ENCODE results near the gene GOLGA6C. TPM values are rescaled to one million over a fixed set of nuclear protein-coding genes. Genes with fewer than 3 reads are reported as not detected.
"Not testable (repeated sequence)": the region's sequence is repeated elsewhere in the genome, so short reads cannot be mapped to it uniquely, and the experiment has no call there.

The GOLGA6C gene, protein sequence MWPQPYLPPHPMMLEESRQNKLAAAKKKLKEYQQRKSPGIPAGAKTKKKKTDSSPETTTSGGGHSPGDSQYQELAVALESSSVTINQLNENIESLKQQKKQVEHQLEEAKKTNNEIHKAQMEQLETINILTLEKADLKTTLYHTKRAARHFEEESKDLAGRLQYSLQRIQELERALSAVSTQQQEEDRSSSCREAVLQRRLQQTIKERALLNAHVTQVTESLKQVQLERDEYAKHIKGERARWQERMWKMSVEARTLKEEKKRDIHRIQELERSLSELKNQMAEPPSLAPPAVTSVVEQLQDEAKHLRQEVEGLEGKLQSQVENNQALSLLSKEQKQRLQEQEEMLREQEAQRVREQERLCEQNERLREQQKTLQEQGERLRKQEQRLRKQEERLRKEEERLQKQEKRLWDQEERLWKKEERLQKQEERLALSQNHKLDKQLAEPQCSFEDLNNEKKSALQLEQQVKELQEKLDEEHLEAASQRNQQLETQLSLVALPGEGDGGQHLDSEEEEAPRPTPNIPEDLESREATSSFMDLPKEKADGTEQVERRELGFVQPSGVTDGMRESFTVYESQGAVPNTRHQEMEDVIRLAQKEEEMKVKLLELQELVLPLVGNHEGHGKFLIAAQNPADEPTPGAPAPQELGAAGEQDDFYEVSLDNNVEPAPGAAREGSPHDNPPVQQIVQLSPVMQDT
- polyA plus RNA-seq (not detected in 3 replicates), polyA minus RNA-seq (not detected in 3 replicates)
- polyA plus RNA-seq (2011; ENCODE audit: low read depth): not detected
- polyA plus RNA-seq (2011; cell fraction: cytosol; rRNA removed): not detected in 2 replicates
- polyA plus RNA-seq (2011; cell fraction: nucleus; rRNA removed): not detected in 2 replicates
- not detected in 2 replicates for polyA plus RNA-seq (2012; ENCODE audit: low replicate concordance)
- polyA minus RNA-seq (2011; cell fraction: cytosol; rRNA and poly(A)+ RNA removed): not detected
- polyA minus RNA-seq (2011; cell fraction: nucleus; rRNA and poly(A)+ RNA removed): not detected in 2 replicates

DNA sequence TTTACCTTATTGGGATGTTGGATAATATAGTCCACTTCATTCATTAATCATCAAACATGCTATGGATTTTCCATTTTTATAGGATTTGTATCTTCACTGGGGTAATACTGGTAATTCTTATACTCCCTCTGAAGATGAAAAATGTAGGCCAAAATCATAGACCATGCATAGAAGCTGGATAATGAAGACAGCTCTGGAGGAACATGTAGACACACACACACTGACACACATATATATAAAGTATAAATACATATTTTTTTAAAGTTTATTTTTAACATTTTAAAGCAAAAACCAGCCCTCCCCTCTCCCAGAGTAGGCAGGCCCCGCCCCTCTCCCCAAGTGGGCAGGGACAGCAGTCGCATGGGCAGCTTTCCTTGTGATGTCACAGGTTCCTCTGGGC lies at the start of gene GOLGA6C:
Gene GOLGA6C (plus strand): TSS at position 301 of the 400 bp plus-strand sequence. CDS start 265 bp downstream, outside the sequence.
- H3K36me3 ChIP-seq (ENCODE audit: control insufficient read depth in 2 of 2, extremely low read depth in 1 of 2, insufficient read depth in 2 of 2, low read length in 2 of 2); H2AFZ ChIP-seq (ENCODE audit: control insufficient read depth, low read length); H3K4me2 ChIP-seq (ENCODE audit: control insufficient read depth, extremely low read depth, insufficient read depth, low read depth, low read length); H3K9me3 ChIP-seq (ENCODE audit: control insufficient read depth, low read depth, low read length); H3K27me3 ChIP-seq (ENCODE audit: control insufficient read depth, extremely low read depth, insufficient read depth, low read length); H3K27ac ChIP-seq (ENCODE audit: control insufficient read depth, insufficient read depth, low read length); H3K4me3 ChIP-seq (ENCODE audit: control insufficient read depth in 2 of 3, extremely low read depth in 1 of 3, insufficient read depth in 2 of 3, low read depth in 1 of 3, low read length in 3 of 3); H3K9me1 ChIP-seq (ENCODE audit: control insufficient read depth, extremely low read depth, insufficient read depth, low read length); DNase-seq (ENCODE audit: low read depth, low spot score); H3K9ac ChIP-seq (ENCODE audit: control insufficient read depth, extremely low read depth, insufficient read depth, low read length); FAIRE-seq; H3K4me1 ChIP-seq (ENCODE audit: control insufficient read depth, extremely low read depth, insufficient read depth, low read length); dilution Hi-C loops (cut with MboI; ENCODE audit: extremely low pct_ligation_motif_present, low sequenced_read_pairs); H3K79me2 ChIP-seq (ENCODE audit: control insufficient read depth, insufficient read depth, low read length); H4K20me1 ChIP-seq (ENCODE audit: control insufficient read depth, extremely low read depth, insufficient read depth, low read length): not testable (repeated sequence)

DNA sequence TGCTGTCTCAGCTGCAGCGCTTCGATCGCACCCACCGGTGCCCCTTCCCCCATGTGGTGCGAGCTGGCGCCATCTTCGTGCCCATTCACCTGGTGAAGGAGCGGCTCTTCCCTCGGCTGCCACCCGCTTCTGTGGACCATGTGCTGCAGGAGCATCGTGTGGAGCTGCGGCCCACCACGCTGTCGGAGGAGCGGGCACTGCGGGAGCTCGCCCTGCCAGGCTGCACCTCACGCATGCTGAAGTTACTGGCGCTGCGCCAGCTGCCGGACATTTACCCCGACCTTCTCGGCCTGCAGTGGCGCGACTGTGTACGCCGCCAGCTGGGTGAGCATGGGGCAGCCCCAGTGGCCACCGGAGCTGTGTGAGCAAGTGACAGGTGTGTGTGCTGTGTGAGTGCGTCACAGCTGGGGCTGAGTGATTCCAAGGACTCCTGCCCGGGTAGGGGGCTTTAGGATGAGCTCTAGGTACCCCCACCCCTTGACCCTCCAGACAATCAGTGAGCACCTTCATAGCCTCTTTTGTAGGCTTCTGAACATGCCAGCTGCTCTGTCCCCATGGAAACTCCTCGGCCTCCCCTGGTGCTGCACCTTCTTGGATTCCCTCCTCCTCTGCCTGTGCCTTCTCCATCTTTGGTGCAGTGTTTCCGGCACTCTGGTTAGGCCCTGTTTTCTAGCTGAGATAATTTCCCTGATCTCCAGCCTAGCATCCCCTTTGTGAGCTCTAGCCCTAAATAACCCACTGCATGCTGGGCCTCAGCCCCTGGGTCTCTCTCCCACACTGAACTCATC lies 49.4 kb upstream of the GOLGA6C start:
- peaks cover 46 to 58% of the 10 kb centered on the region in 2 experiments for H3K36me3 ChIP-seq (ENCODE audit: control insufficient read depth in 2 of 2, extremely low read depth in 1 of 2, insufficient read depth in 2 of 2, low read length in 2 of 2)
- H3K27ac ChIP-seq (ENCODE audit: control insufficient read depth, insufficient read depth, low read length): no peak overlapping the region
- no peak overlapping the region for H3K4me3 ChIP-seq (ENCODE audit: control insufficient read depth in 2 of 3, extremely low read depth in 1 of 3, insufficient read depth in 2 of 3, low read depth in 1 of 3, low read length in 3 of 3)
- no peaks in the 10 kb centered on the region for H3K27me3 ChIP-seq (ENCODE audit: control insufficient read depth, extremely low read depth, insufficient read depth, low read length)
- no peak overlapping the region for H2AFZ ChIP-seq (ENCODE audit: control insufficient read depth, low read length)
- H3K79me2 ChIP-seq (ENCODE audit: control insufficient read depth, insufficient read depth, low read length): peaks cover 70% of the 10 kb centered on the region
- TF ChIP-seq CTCF (optimal IDR thresholded peaks at IDR 0.05 in 1 of 3, IDR thresholded peaks at IDR 0.05 in 1 of 3, conservative IDR thresholded peaks at IDR 0.05 in 1 of 3; ENCODE audit: extremely low read depth in 1 of 3, insufficient read depth in 2 of 3, low read length in 3 of 3): no peak
- TF ChIP-seq EZH2 (IDR thresholded peaks at IDR 0.05; ENCODE audit: low read length): no peak
- H3K9me3 ChIP-seq (ENCODE audit: control insufficient read depth, low read depth, low read length): no peaks in the 10 kb centered on the region
- peaks cover 16% of the 10 kb centered on the region for H3K4me1 ChIP-seq (ENCODE audit: control insufficient read depth, extremely low read depth, insufficient read depth, low read length)
- H3K9ac ChIP-seq (ENCODE audit: control insufficient read depth, extremely low read depth, insufficient read depth, low read length): no peak overlapping the region
- FAIRE-seq: no peak
- dilution Hi-C loops (cut with MboI; ENCODE audit: extremely low pct_ligation_motif_present, low sequenced_read_pairs): no loop called here
- no peak for DNase-seq (ENCODE audit: low read depth, low spot score)
- H4K20me1 ChIP-seq (ENCODE audit: control insufficient read depth, extremely low read depth, insufficient read depth, low read length): peaks cover 64% of the 10 kb centered on the region
- peaks cover 6% of the 10 kb centered on the region for H3K9me1 ChIP-seq (ENCODE audit: control insufficient read depth, extremely low read depth, insufficient read depth, low read length)
- no peak overlapping the region for H3K4me2 ChIP-seq (ENCODE audit: control insufficient read depth, extremely low read depth, insufficient read depth, low read depth, low read length)
